ENCODE data around the gene MPZL2. TPM values are rescaled to one million over a fixed set of nuclear protein-coding genes. Genes with fewer than 3 reads are reported as not detected.

The MPZL2 gene
- total and polyA plus RNA-seq, 2 of the 8 experiments (the other 6 are each of a cell fraction or from before 2014, with no cell fraction given), result 2.4 to 3.2 TPM

DNA sequence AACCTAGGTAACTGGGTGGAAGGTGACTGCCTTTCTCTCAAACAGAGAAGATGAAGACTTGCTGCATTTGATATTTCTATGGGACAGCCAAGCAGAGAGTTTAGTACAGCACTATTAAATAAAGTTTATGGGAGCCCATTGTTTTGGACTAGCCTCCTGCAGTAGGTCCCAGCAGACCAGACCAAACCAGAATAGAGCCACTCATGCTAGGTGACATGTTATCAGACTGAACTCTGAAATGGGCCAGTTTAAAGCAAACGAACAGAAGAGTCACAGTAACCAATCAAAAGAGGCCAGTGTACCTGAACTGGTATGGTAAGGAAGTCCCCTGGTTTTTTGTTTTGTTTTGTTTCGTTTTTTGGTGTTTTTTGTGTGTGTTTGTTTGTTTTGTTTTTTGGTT, 7.9 kb upstream of the MPZL2 start (continued):
- TF ChIP-seq NANOG (IDR thresholded peaks at IDR 0.05; ENCODE audit: insufficient read depth, low read depth, low read length, poor library complexity, severe bottlenecking) (no peak), RBBP5 (IDR thresholded peaks at IDR 0.05; ENCODE audit: borderline replicate concordance, low read depth, low read length) (no peak), RXRA (IDR thresholded peaks at IDR 0.05; ENCODE audit: insufficient read depth, low read depth, low read length) (no peak), JUN (IDR thresholded peaks at IDR 0.05; ENCODE audit: low read depth, low read length) (no peak)

Data from H1 (cell line).